Mucosa of descending colon (tissue), 3 donors: Measurements from ENCODE around the gene TXNRD2. TPM values are rescaled to one million over a fixed set of nuclear protein-coding genes. Genes with fewer than 3 reads are reported as not detected.
A peak's percentile ranks its signal among the peaks of the same experiment; 100 is the strongest.

Experiments used
- ATAC-seq: fragments of 200-7000 bp; cut with Tn5 transposase; one replicate; pipeline ENCODE4 v1.9.1; 2020; ENCODE audit warnings: mild to moderate bottlenecking, moderate library complexity
- DNase-seq, 3 donors: peaks; one replicate each; pipeline ENCODE4 v3.0.0-alpha.2; 2020
- H3K36me3 ChIP-seq: fragments of 200-600 bp; one replicate; pipeline ENCODE4 v1.8.0; 2021; ENCODE audit warnings: low read depth, mild to moderate bottlenecking
- H3K4me1 ChIP-seq: fragments of 200-600 bp; one replicate; pipeline ENCODE4 v1.8.0; 2021; ENCODE audit warnings: low read depth, mild to moderate bottlenecking
- H3K4me3 ChIP-seq: fragments of 200-600 bp; one replicate; pipeline ENCODE4 v1.8.0; 2021; ENCODE audit warnings: mild to moderate bottlenecking
- H3K9me3 ChIP-seq: fragments of 200-600 bp; one replicate; pipeline ENCODE4 v1.8.0; 2021; ENCODE audit warnings: mild to moderate bottlenecking
- intact Hi-C, 2 donors: fragments of 100-400 bp; cut with DNase I in 1 of 2; cut with micrococcal nuclease in 1 of 2; formaldehyde crosslinking; loops; one replicate each; pipeline versions ENCODE4 v1.11.0 to v1.11.1; 2022; cut with DNase I, micrococcal nuclease
- total RNA-seq, 3 donors: library from RNA; stranded (reverse); fragmentation: NEBNext Ultra II Directional in 2 of 3; extraction: Animal tissue kit (Norgen Biotek cat#: 25700) in 2 of 3; gene quantifications; one replicate each; pipeline versions ENCODE4 v1.2.1 to v1.2.4, GENCODE V29; 2021 to 2023
- TF ChIP-seq, protein P1 (sequence below): fragments of 200-600 bp; IDR thresholded peaks from one replicate; pipeline ENCODE4 v1.8.0; 2022; ENCODE audit warnings: antibody characterized with exemption, mild to moderate bottlenecking
- donor health status: DM: no; HTN: no; CAD: no; lungs with moderate emphysema.
- donor health status: DM: no; HTN: no; CAD: no.
- donor health status: DM: no; HTN: yes; CAD: no.

The TXNRD2 gene
- total RNA-seq, 3 donors from 2014 or later, result 20.9 to 23.6 (median 22.6) TPM

DNA sequence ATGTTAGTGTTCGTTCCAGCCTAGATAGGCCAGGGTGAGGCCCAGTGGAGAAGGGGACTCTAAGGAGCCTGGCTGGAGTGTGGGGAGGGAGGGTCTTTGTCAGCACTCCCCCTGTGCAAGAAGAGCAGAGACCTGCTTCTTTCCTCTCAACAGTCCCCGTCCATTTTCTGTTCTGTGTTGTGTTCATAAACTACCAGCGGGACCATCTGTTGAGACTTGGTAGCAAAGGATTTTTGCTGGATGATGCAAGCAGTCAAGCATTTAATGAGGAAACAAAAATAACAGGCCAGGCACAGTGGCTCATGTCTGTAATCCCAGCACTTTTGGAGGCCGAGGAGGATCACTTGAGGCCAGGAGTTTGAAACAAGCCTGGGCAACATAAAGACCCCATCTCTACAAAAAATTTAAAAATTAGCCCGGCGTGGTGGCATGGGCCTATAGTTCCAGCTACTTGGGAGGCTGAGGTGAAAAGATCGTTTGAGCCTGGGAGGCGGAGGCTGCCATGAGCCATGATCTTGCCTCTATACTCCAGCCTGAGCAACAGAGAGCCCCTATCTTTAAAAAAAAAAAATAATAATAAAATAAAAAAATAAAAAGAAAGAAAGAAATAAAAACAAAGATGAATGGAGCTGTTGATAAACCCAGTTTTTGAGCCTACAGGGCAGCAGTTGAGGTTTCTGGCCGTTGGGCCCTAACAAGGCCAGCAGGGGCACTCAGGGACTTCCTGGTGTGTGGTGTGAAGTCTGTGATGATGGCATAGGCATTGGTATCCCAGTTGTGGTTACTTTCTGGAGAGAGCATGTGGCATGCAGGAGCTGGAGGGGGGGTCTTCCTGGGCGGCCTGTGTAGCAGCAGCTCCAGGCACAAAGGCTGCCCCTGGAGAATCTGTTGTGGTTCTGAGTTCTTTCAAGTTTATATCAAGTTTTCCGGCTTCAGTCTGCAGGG is 1.7 kb upstream of the TXNRD2 start:
- H3K9me3 ChIP-seq, result no peaks in the 10 kb centered on the region
- intact Hi-C loops, result no loop called here
- no peaks in the 10 kb centered on the region for H3K36me3 ChIP-seq
- ATAC-seq (peak; percentile 2), DNase-seq (peak in 2 of 3 donors; percentile 25 to 47)
- peaks cover 23% of the 10 kb centered on the region for H3K4me1 ChIP-seq
- TF ChIP-seq, protein P1, sequence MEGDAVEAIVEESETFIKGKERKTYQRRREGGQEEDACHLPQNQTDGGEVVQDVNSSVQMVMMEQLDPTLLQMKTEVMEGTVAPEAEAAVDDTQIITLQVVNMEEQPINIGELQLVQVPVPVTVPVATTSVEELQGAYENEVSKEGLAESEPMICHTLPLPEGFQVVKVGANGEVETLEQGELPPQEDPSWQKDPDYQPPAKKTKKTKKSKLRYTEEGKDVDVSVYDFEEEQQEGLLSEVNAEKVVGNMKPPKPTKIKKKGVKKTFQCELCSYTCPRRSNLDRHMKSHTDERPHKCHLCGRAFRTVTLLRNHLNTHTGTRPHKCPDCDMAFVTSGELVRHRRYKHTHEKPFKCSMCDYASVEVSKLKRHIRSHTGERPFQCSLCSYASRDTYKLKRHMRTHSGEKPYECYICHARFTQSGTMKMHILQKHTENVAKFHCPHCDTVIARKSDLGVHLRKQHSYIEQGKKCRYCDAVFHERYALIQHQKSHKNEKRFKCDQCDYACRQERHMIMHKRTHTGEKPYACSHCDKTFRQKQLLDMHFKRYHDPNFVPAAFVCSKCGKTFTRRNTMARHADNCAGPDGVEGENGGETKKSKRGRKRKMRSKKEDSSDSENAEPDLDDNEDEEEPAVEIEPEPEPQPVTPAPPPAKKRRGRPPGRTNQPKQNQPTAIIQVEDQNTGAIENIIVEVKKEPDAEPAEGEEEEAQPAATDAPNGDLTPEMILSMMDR, result no peak
- no peak overlapping the region for H3K4me3 ChIP-seq

DNA sequence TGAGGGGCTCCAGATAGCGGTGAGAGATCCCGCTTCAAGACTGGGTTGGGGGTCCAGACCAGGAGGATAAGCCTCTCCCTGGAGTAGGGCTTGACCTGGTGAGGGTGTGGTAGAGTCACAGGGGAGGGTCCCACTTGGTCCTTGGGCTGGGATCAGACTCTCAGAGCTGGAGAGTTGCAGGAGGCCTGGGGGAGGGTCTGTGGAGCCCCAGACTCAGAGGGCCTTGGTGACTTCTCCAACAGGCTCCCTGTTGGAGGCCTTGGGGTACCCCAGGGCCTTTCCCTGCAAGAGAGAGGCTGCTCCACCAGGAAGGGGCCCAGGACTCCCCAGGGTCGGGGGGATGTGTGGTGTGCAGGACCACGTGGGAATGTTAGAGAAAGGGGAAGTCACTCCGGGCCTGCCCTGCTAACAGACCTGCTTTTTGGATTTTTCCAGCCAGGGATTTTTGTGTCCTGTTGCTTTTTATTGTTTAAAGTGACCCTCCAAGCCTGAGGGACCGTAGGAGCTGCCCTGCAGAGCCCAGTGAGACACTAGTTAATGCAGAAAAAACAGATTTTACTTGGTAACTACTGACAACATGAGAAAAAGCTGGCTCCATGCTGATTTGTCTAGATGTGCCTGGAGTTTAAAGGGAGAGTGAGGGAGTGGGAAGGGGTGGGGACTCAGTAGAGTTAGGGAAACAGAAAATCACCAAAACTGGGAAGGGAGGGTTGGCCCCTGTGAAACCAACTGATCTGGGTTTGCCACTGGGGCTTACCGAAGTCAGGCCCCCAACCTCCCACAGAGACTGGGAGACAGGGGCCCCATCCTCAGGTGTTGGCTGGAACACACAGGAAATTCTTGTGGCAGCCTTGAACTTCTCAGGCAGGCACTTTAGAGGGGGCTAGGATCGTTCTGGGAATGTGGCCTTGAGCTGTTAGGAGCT is 801 bp upstream of the TXNRD2 start:
- Histone ChIP-seq H3K4me1 (peaks cover 22% of the 10 kb centered on the region), H3K4me3 (peak overlapping the region; percentile 64), H3K9me3 (no peaks in the 10 kb centered on the region), H3K36me3 (no peaks in the 10 kb centered on the region)
- ATAC-seq, result peak; percentile 40
- peak in 2 of 3 donors; percentile 47 to 56 for DNase-seq
- TF ChIP-seq, protein P1, result no peak
- intact Hi-C loops, result no loop called here

GRCh38 chr22:19940536-19941364 is 868 bp downstream of the TXNRD2 start:
- peak; percentile 18 for ATAC-seq
- H3K9me3 ChIP-seq, result no peaks in the 10 kb centered on the region
- peak in 2 of 3 donors; percentile 44 to 55 for DNase-seq
- H3K36me3 ChIP-seq, result no peaks in the 10 kb centered on the region
- intact Hi-C loops, result no loop called here
- TF ChIP-seq, protein P1, result no peak
- H3K4me1 ChIP-seq, result peaks cover 20% of the 10 kb centered on the region
- peak overlapping the region; percentile 64 for H3K4me3 ChIP-seq

- Histone ChIP-seq H3K9me3 (no peaks in the 10 kb centered on the region), H3K36me3 (no peaks in the 10 kb centered on the region), H3K4me1 (peaks cover 10% of the 10 kb centered on the region), H3K4me3 (no peak overlapping the region)
- DNase-seq (no peak), ATAC-seq (no peak)
- TF ChIP-seq, protein P1, result no peak
- intact Hi-C loops, result no loop called here
Measured at GRCh38 chr22:19937616-19938473, 3.8 kb downstream of the TXNRD2 start.
